BE2C (cell line): ENCODE results near the gene C2orf68.

Experiments used
- DNase-seq: peaks from one replicate; pipeline ENCODE4 v3.0.0-alpha.2; 2020
- H3K27me3 ChIP-seq: fragments of 250-450 bp; sonication (Bioruptor Pico); 2 replicates; pipeline ENCODE4 v1.5.1; 2020; ENCODE audit warnings: mild to moderate bottlenecking
- H3K36me3 ChIP-seq: fragments of 250-450 bp; sonication (Bioruptor Pico); 2 replicates; pipeline ENCODE4 v1.5.1; 2020; ENCODE audit warnings: mild to moderate bottlenecking
- H3K4me1 ChIP-seq: fragments of 250-450 bp; sonication (Bioruptor Pico); 2 replicates; pipeline ENCODE4 v1.5.1; 2020
- H3K4me3 ChIP-seq: 2 replicates; pipeline ENCODE4 v1.5.1; 2011; ENCODE audit warnings: low read depth, low read length
- H3K9me3 ChIP-seq: fragments of 250-450 bp; sonication (Bioruptor Pico); 2 replicates; pipeline ENCODE4 v1.5.1; 2020
- CTCF ChIP-seq: IDR thresholded peaks from 2 replicates; pipeline ENCODE4 v1.5.1; 2012; ENCODE audit warnings: mild to moderate bottlenecking, low read depth, low read length

The C2orf68 gene

GRCh38 chr2:85558160-85558559, 53.7 kb downstream of the C2orf68 start:
- no peaks in the 10 kb centered on the region for H3K4me1 ChIP-seq
- H3K4me3 ChIP-seq = no peak overlapping the region
- no peak for TF ChIP-seq CTCF
- no peak for DNase-seq
- no peaks in the 10 kb centered on the region for H3K9me3 ChIP-seq
- H3K27me3 ChIP-seq = no peaks in the 10 kb centered on the region
- H3K36me3 ChIP-seq = no peaks in the 10 kb centered on the region; the same call in 1 of the 2 replicates

GRCh38 chr2:85557130-85557529, 54.7 kb downstream of the C2orf68 start:
- Histone ChIP-seq H3K4me3 (no peak overlapping the region), H3K4me1 (no peaks in the 10 kb centered on the region), H3K27me3 (no peaks in the 10 kb centered on the region), H3K9me3 (no peaks in the 10 kb centered on the region), H3K36me3 (no peaks in the 10 kb centered on the region; the same call in 1 of the 2 replicates)
- no peak for DNase-seq
- TF ChIP-seq CTCF = no peak
